H1 (cell line): ENCODE results near the gene SH3PXD2A. TPM values are rescaled to one million over a fixed set of nuclear protein-coding genes. Genes with fewer than 3 reads are reported as not detected.

ENCODE experiments used
- CTCF ChIA-PET: fragments of 300-600 bp; sonication (Branson Sonifier 250); formaldehyde crosslinking; loops from one replicate; lab custom pipeline; 2021; ENCODE audit not compliant: partially characterized antibody; lab: Charles Lee
- POLR2A ChIA-PET: fragments of 300-600 bp; sonication (Branson Sonifier 250); formaldehyde crosslinking; loops from one replicate; lab custom pipeline; 2021; ENCODE audit warnings: inconsistent platforms; ENCODE audit not compliant: partially characterized antibody; lab: Charles Lee
- DNase-seq, 2 experiments: peaks; one replicate each; pipeline versions ENCODE4 v3.0.0 to v3.0.0-alpha.2; 2010 to 2022; ENCODE audit warnings: low spot score in 2 of 2, low read depth in 1 of 2, mixed read lengths in 1 of 2
- FAIRE-seq: peaks from 2 replicates; lab custom pipeline; 2011; peaks lifted over from hg19 to GRCh38; lab: Jason Lieb, UNC
- H2AFZ ChIP-seq: 2 replicates; pipeline ENCODE4 v1.8.1; 2012; ENCODE audit warnings: low read length, inconsistent platforms
- H2AK5ac ChIP-seq: 2 replicates; pipeline ENCODE4 v1.6.1; 2013; ENCODE audit warnings: low read depth, low read length
- H2BK120ac ChIP-seq: replicated peaks from 2 replicates; pipeline ENCODE3; 2013; ENCODE audit warnings: low read depth, low read length, inconsistent platforms
- H2BK12ac ChIP-seq: 2 replicates; pipeline ENCODE4 v1.6.1; 2013; ENCODE audit warnings: low read depth, low read length
- H2BK15ac ChIP-seq: 2 replicates; pipeline ENCODE4 v1.6.1; 2013; ENCODE audit warnings: low read length
- H2BK20ac ChIP-seq: 2 replicates; pipeline ENCODE4 v1.6.1; 2013; ENCODE audit warnings: low read length
- H2BK5ac ChIP-seq: 2 replicates; pipeline ENCODE4 v1.6.1; 2013; ENCODE audit warnings: low read depth, low read length
- H3K14ac ChIP-seq: 2 replicates; pipeline ENCODE4 v1.6.1; 2013; ENCODE audit warnings: inconsistent platforms; ENCODE audit not compliant: insufficient read length
- H3K18ac ChIP-seq: 2 replicates; pipeline ENCODE4 v1.6.1; 2013; ENCODE audit warnings: low read length; ENCODE audit errors: extremely low read depth
- H3K23ac ChIP-seq: 2 replicates; pipeline ENCODE4 v1.6.1; 2013; ENCODE audit warnings: inconsistent platforms; ENCODE audit not compliant: insufficient read length
- H3K23me2 ChIP-seq: 2 replicates; pipeline ENCODE4 v1.6.1; 2013; ENCODE audit warnings: low read depth, low read length
- H3K27ac ChIP-seq: 2 replicates; pipeline ENCODE4 v1.6.1; 2011; ENCODE audit warnings: low read depth, low read length, inconsistent platforms
- H3K27me3 ChIP-seq, 4 experiments: replicated peaks in 1 of 4; 1 replicate in 1 of 4; 2 replicates in 3 of 4; pipeline versions ENCODE4 v1.6.1 to v1.8.1; 2011 to 2013; ENCODE audit warnings: low read length in 3 of 4, mild to moderate bottlenecking in 3 of 4, inconsistent platforms in 2 of 4, mixed read lengths in 2 of 4, moderate library complexity in 1 of 4; ENCODE audit not compliant: control insufficient read depth in 3 of 4, insufficient read depth in 3 of 4; ENCODE audit errors: extremely low read depth in 1 of 4
- H3K36me3 ChIP-seq, 4 experiments: 2 replicates each; pipeline versions ENCODE4 v1.6.1 to v1.8.1; 2011 to 2013; ENCODE audit warnings: mild to moderate bottlenecking in 4 of 4, low read length in 3 of 4, moderate library complexity in 2 of 4, control low read depth in 1 of 4, inconsistent platforms in 1 of 4; ENCODE audit not compliant: insufficient read depth in 4 of 4, control insufficient read depth in 2 of 4
- H3K4ac ChIP-seq: replicated peaks from 2 replicates; pipeline ENCODE3; 2013; ENCODE audit warnings: low read length, low read depth, mixed read lengths, inconsistent platforms; ENCODE audit not compliant: insufficient read length
- H3K4me1 ChIP-seq, 4 experiments: replicated peaks in 1 of 4; 1 replicate in 1 of 4; 2 replicates in 3 of 4; pipeline versions ENCODE4 v1.6.1 to v1.8.1; 2011 to 2013; ENCODE audit warnings: low read length in 3 of 4, inconsistent platforms in 2 of 4, mixed read lengths in 1 of 4; ENCODE audit not compliant: insufficient read depth in 4 of 4, control insufficient read depth in 3 of 4
- H3K4me2 ChIP-seq, 2 experiments: 2 replicates each; pipeline versions ENCODE4 v1.6.1 to v1.8.1; 2011 to 2013; ENCODE audit warnings: low read depth in 2 of 2, low read length in 2 of 2, control low read depth in 1 of 2, inconsistent platforms in 1 of 2, mild to moderate bottlenecking in 1 of 2; ENCODE audit not compliant: insufficient read depth in 1 of 2
- H3K4me3 ChIP-seq, 4 experiments: fragments of 200-600, 300-600 bp in 1 of 4; sonication (generic), shearing (Covaris generic), sonication (Bioruptor Twin) in 1 of 4; 2 replicates each; pipeline versions ENCODE4 v1.5.1 to v1.8.1; 2011 to 2016; ENCODE audit warnings: low read length in 4 of 4, low read depth in 3 of 4, control low read depth in 2 of 4, inconsistent platforms in 2 of 4, mild to moderate bottlenecking in 2 of 4, mixed read lengths in 1 of 4, moderate library complexity in 1 of 4; ENCODE audit not compliant: insufficient read depth in 2 of 4; ENCODE audit errors: extremely low read depth in 1 of 4
- H3K56ac ChIP-seq: replicated peaks from 2 replicates; pipeline ENCODE3; 2013; ENCODE audit warnings: low read depth, mild to moderate bottlenecking, mixed read lengths, low read length, inconsistent platforms; ENCODE audit not compliant: insufficient read length
- H3K79me1 ChIP-seq: 2 replicates; pipeline ENCODE4 v1.6.1; 2013; ENCODE audit warnings: low read depth, low read length, control low read depth
- H3K79me2 ChIP-seq, 2 experiments: 2 replicates each; pipeline versions ENCODE4 v1.6.1 to v1.8.1; 2012 to 2013; ENCODE audit warnings: low read length in 2 of 2, mild to moderate bottlenecking in 2 of 2, inconsistent platforms in 1 of 2; ENCODE audit not compliant: insufficient read depth in 2 of 2, control insufficient read depth in 1 of 2
- H3K9ac ChIP-seq, 4 experiments: replicated peaks in 1 of 4; 1 replicate in 1 of 4; 2 replicates in 3 of 4; pipeline versions ENCODE4 v1.6.1 to v1.8.1; 2011 to 2013; ENCODE audit warnings: low read depth in 3 of 4, low read length in 3 of 4, control low read depth in 2 of 4, mild to moderate bottlenecking in 2 of 4, moderate library complexity in 2 of 4, inconsistent platforms in 1 of 4; ENCODE audit errors: extremely low read depth in 1 of 4
- H3K9me3 ChIP-seq, 2 experiments: 2 replicates each; pipeline versions ENCODE4 v1.6.1 to v1.8.1; 2012 to 2013; ENCODE audit warnings: mild to moderate bottlenecking in 2 of 2, moderate library complexity in 2 of 2, control low read depth in 1 of 2, inconsistent platforms in 1 of 2, low read depth in 1 of 2, low read length in 1 of 2, mixed read lengths in 1 of 2; ENCODE audit not compliant: insufficient read depth in 2 of 2
- H4K20me1 ChIP-seq, 2 experiments: replicated peaks in 1 of 2; 2 replicates each; pipeline versions ENCODE3 to v1.8.1; 2011 to 2013; ENCODE audit warnings: inconsistent platforms in 2 of 2, low read length in 2 of 2, mild to moderate bottlenecking in 1 of 2; ENCODE audit not compliant: insufficient read depth in 2 of 2, control insufficient read depth in 1 of 2
- H4K5ac ChIP-seq: 2 replicates; pipeline ENCODE4 v1.6.1; 2013; ENCODE audit warnings: low read length, low read depth, mixed read lengths, inconsistent platforms; ENCODE audit not compliant: insufficient read length
- H4K8ac ChIP-seq: 2 replicates; pipeline ENCODE4 v1.8.0; 2013; ENCODE audit warnings: mild to moderate bottlenecking, moderate library complexity, low read length, inconsistent platforms; ENCODE audit not compliant: insufficient read depth; ENCODE audit errors: extremely low read depth
- H4K91ac ChIP-seq: replicated peaks from 2 replicates; pipeline ENCODE3; 2013; ENCODE audit warnings: low read length, mixed read lengths, inconsistent platforms; ENCODE audit not compliant: insufficient read length
- CBX5 ChIP-seq: fragments of 300-800, 300-1000 bp; sonication (generic); IDR thresholded peaks from 2 replicates; pipeline ENCODE4 v1.7.1; 2016; ENCODE audit warnings: antibody characterized with exemption, low read length, low read depth
- CBX8 ChIP-seq: fragments of 300-800, 300-1000 bp; sonication (generic); IDR thresholded peaks from 2 replicates; pipeline ENCODE4 v1.7.1; 2016; ENCODE audit warnings: low read depth, low read length, borderline replicate concordance
- CHD2 ChIP-seq: IDR thresholded peaks from 2 replicates; pipeline ENCODE4 v1.6.1; 2012; ENCODE audit warnings: low read length, improper control_type of control experiment
- EZH2 ChIP-seq: fragments of 200-600 bp; sonication (generic); IDR thresholded peaks from 2 replicates; pipeline ENCODE4 v1.7.1; 2012; ENCODE audit warnings: low read depth, mild to moderate bottlenecking, moderate library complexity, low read length, inconsistent platforms; ENCODE audit not compliant: severe bottlenecking
- HDAC6 ChIP-seq: IDR thresholded peaks from one replicate; pipeline ENCODE4 v1.7.1; 2012; ENCODE audit warnings: low read depth, mild to moderate bottlenecking, inconsistent platforms, low read length, moderate library complexity
- JUN ChIP-seq: IDR thresholded peaks from 2 replicates; pipeline ENCODE4 v1.6.1; 2011; ENCODE audit warnings: low read depth, mild to moderate bottlenecking, improper control_type of control experiment, low read length
- KDM1A ChIP-seq: fragments of 200-600, 300-600 bp; sonication (generic); IDR thresholded peaks from 2 replicates; pipeline ENCODE4 v1.7.1; 2016; ENCODE audit warnings: mild to moderate bottlenecking, low read length, borderline replicate concordance
- KDM5A ChIP-seq: fragments of 200-600 bp; IDR thresholded peaks from 2 replicates; pipeline ENCODE4 v1.7.1; 2012; ENCODE audit warnings: mild to moderate bottlenecking, low read length, inconsistent platforms, mixed read lengths
- MAFK ChIP-seq: IDR thresholded peaks from 2 replicates; pipeline ENCODE4 v1.6.1; 2012; ENCODE audit warnings: low read depth, mild to moderate bottlenecking, improper control_type of control experiment, low read length
- NANOG ChIP-seq: IDR thresholded peaks from 2 replicates; pipeline ENCODE4 v1.6.1; 2011; ENCODE audit warnings: low read length, low read depth, mild to moderate bottlenecking, inconsistent platforms; ENCODE audit not compliant: insufficient read depth, poor library complexity, severe bottlenecking
- PHF8 ChIP-seq: fragments of 200-600 bp; sonication (generic); conservative IDR thresholded peaks from 2 replicates; pipeline ENCODE4 v1.7.1; 2012; ENCODE audit warnings: low read depth, mild to moderate bottlenecking, inconsistent platforms, low read length, moderate library complexity
- POLR2A ChIP-seq, 2 experiments: IDR thresholded peaks; 1 replicate in 1 of 2; 2 replicates in 1 of 2; pipeline ENCODE4 v1.6.1; 2011; ENCODE audit warnings: low read depth in 2 of 2, low read length in 2 of 2, mild to moderate bottlenecking in 2 of 2; ENCODE audit errors: control extremely low read depth in 1 of 2
- RBBP5 ChIP-seq: IDR thresholded peaks from 2 replicates; pipeline ENCODE4 v1.7.1; 2012; ENCODE audit warnings: low read depth, mild to moderate bottlenecking, inconsistent platforms, low read length, moderate library complexity, borderline replicate concordance
- SRF ChIP-seq: IDR thresholded peaks from 2 replicates; pipeline ENCODE4 v1.6.1; 2011; ENCODE audit warnings: mild to moderate bottlenecking, low read depth, low read length, moderate library complexity
- TBP ChIP-seq: IDR thresholded peaks from 2 replicates; pipeline ENCODE4 v1.6.1; 2011; ENCODE audit warnings: low read depth, low read length, improper control_type of control experiment
- WGBS, 2 experiments: shearing (Covaris generic) in 1 of 2; methylation state at CpG; one replicate each; pipeline versions ENCODE4 v1.1.6 to v1.1.7; 2013 to 2015; ENCODE audit warnings: low lambda C conversion rate in 2 of 2, mixed read lengths in 2 of 2, inconsistent platforms in 1 of 2, low coverage in 1 of 2, missing lambda C conversion rate in 1 of 2; ENCODE audit not compliant: insufficient replicate concordance in 2 of 2, insufficient coverage in 1 of 2, insufficient read length in 1 of 2; ENCODE audit errors: extremely low coverage in 1 of 2, missing lambda C conversion rate in 1 of 2; 5-methylcytosine and 5-hydroxymethylcytosine counted together
- polyA plus RNA-seq, 7 experiments: library from polyadenylated mRNA; depleted of rRNA in 3 of 7; stranded (reverse) in 5 of 7; unstranded in 2 of 7; fragments of >200 nt in 5 of 7; fragments of 200-250 nt in 2 of 7; gene quantifications; 1 replicate in 5 of 7; 2 replicates in 1 of 7; 4 replicates in 1 of 7; pipeline versions ENCODE4 v1.2.1 to v1.2.3, GENCODE V29; 2011 to 2013; ENCODE audit warnings: missing spikeins in 2 of 7, mixed read lengths in 2 of 7
- total RNA-seq: library from RNA; stranded (reverse); fragmentation: NEBNext Ultra II Directional; extraction: Animal tissue kit (Norgen Biotek cat#: 25700); gene quantifications from 2 replicates; pipeline ENCODE4 v1.2.1, GENCODE V29; 2021

The SH3PXD2A gene
- total and polyA plus RNA-seq, 2 of the 8 experiments (the other 6 are each of a cell fraction or from before 2014, with no cell fraction given): 5.4 to 16.3 TPM

DNA sequence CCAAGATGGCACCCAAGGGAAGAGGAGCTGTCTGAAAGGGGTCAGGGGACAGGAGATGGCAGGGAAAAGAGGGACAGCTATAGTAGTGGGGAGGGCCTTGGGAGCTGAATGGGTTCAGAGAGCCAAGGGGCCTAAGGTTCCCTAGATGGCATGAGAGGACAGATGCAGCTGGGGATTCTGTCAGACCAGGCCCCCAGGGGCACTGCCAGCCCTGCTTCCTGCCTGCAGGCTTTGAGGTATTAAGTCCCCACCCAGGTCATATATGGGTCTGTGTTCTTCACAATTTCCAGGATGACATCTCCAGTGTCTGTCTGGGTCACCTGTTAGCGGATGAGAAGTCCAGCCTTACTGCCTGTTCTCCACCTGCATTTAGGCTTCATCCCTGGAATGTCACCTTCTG is 305.1 kb downstream of the SH3PXD2A start:
- Histone ChIP-seq H4K8ac (no peak overlapping the region), H3K18ac (no peak overlapping the region), H4K5ac (no peak overlapping the region), H3K27ac (no peak overlapping the region), H3K23me2 (no peaks in the 10 kb centered on the region; the same call in 1 of the 2 replicates), H3K56ac (no peak overlapping the region), H4K20me1 (no peaks in the 10 kb centered on the region), H2AK5ac (no peak overlapping the region), H3K79me2 (no peaks in the 10 kb centered on the region), H2BK15ac (no peak overlapping the region), H2BK12ac (no peak overlapping the region), H3K36me3 (no peaks in the 10 kb centered on the region), H3K23ac (no peak overlapping the region), H3K4me3 (no peak overlapping the region), H3K9me3 (no peaks in the 10 kb centered on the region), H3K14ac (no peak overlapping the region), H2AFZ (no peak overlapping the region), H3K9ac (no peak overlapping the region), H2BK20ac (no peak overlapping the region), H3K4me1 (no peaks in the 10 kb centered on the region; a peak in 1 of 7 replicates), H2BK120ac (no peak overlapping the region), H2BK5ac (no peak overlapping the region), H3K4me2 (no peak overlapping the region), H4K91ac (no peak overlapping the region), H3K27me3 (peaks cover 0 to 8% (median 1%) of the 10 kb centered on the region in 4 experiments; a peak in 3 of 7 replicates), H3K4ac (no peak overlapping the region), H3K79me1 (no peaks in the 10 kb centered on the region)
- POLR2A ChIA-PET: interaction anchor here (1.3 kb wide), 1 partner anchor 10 kb away, joined by 3 read pairs; no protein-coding TSS in a partner anchor
- FAIRE-seq (no peak), DNase-seq (no peak)
- CTCF ChIA-PET: interaction anchor here (0.7 to 6.4 kb wide), 6 partner anchors 11 to 414 kb away, joined by 3 to 64 read pairs (median 3); no protein-coding TSS in a partner anchor
- 100% methylated on average over 1 of the region's 1 CpG; no CpG with 5 or more reads in 1 of the 2 experiments for WGBS, 2 experiments
- TF ChIP-seq EZH2 (no peak), JUN (no peak), RBBP5 (no peak), POLR2A (IDR thresholded peaks at IDR 0.05; ENCODE audit: control extremely low read depth in 1 of 2, low read depth in 2 of 2, low read length in 2 of 2) (no peak), SRF (no peak), KDM5A (no peak), NANOG (no peak), CHD2 (no peak), KDM1A (no peak), MAFK (no peak), PHF8 (no peak), CBX5 (no peak), CBX8 (no peak), TBP (no peak), HDAC6 (no peak)
